ENCODE data around the gene FAM204A.

Gene FAM204A

DNA sequence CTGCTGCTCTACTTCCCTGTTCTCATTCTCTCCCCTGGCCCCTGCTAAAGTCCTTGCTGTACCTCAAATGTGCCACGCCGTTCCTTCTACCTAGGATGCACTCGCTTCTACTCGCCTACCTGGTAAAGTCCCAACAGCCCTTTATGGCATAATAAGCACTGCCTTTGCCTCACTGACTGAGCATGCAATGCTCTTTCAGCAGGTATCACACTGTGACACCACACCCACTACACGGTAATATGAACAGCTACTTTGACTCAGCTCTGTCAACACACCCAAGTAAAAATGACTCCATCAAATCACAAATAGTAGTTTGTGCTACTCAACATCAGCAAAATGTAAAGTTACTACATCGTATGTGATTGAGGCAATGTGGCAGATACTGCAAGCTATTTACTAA is 37.6 kb downstream of the FAM204A start:
- no peaks in the 10 kb centered on the region for H3K9me2 ChIP-seq (replicated peaks; ENCODE audit: insufficient read depth, low read length)

DNA sequence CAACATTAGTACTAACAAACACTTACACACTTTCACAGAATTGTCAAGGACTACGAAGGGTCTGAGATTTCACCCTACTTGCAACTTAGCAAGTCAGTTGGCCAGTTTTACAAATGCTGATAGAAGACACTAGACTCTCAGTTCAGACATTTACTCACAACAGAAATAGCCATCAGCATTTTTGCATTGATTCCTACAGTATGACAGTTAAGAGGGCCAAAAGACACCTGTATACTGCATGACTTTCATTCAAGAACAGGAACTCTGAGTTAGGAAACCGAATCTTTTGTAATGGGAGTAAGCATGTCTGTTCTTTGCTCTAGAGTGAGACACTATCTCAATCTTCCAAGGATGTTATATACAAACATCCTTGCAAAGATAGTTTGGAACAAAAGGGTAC is 40.9 kb downstream of the FAM204A start:
- H3K9me2 ChIP-seq (replicated peaks; ENCODE audit: insufficient read depth, low read length): no peaks in the 10 kb centered on the region

More for the DNA sequence above, 37.6 kb downstream of the FAM204A start:
- TF ChIP-seq, protein P1, sequence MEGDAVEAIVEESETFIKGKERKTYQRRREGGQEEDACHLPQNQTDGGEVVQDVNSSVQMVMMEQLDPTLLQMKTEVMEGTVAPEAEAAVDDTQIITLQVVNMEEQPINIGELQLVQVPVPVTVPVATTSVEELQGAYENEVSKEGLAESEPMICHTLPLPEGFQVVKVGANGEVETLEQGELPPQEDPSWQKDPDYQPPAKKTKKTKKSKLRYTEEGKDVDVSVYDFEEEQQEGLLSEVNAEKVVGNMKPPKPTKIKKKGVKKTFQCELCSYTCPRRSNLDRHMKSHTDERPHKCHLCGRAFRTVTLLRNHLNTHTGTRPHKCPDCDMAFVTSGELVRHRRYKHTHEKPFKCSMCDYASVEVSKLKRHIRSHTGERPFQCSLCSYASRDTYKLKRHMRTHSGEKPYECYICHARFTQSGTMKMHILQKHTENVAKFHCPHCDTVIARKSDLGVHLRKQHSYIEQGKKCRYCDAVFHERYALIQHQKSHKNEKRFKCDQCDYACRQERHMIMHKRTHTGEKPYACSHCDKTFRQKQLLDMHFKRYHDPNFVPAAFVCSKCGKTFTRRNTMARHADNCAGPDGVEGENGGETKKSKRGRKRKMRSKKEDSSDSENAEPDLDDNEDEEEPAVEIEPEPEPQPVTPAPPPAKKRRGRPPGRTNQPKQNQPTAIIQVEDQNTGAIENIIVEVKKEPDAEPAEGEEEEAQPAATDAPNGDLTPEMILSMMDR (IDR thresholded peaks at IDR 0.05; ENCODE audit: insufficient read depth, low read length, poor library complexity, severe bottlenecking): no peak
- no peak for TF ChIP-seq EZH2phosphoT487 (conservative IDR thresholded peaks at IDR 0.05; ENCODE audit: low read length)
- no peaks in the 10 kb centered on the region for H3F3A ChIP-seq (ENCODE audit: insufficient read depth)
- H3K4me3 ChIP-seq (ENCODE audit: insufficient read depth, low read length, poor library complexity, severe bottlenecking): no peak overlapping the region
- no peak overlapping the region for H3K27ac ChIP-seq (ENCODE audit: low read depth, low read length)
- H3K27me3 ChIP-seq (ENCODE audit: low read length): no peaks in the 10 kb centered on the region
- no peaks in the 10 kb centered on the region for H3K9me3 ChIP-seq (ENCODE audit: insufficient read depth, low read length)
- H3K79me2 ChIP-seq (ENCODE audit: insufficient read depth, low read length): no peaks in the 10 kb centered on the region
- H3K9ac ChIP-seq (ENCODE audit: low read length): no peak overlapping the region
- H4K20me1 ChIP-seq (ENCODE audit: low read depth, low read length): no peaks in the 10 kb centered on the region
- H2AFZ ChIP-seq (ENCODE audit: low read depth, low read length, severe bottlenecking): no peak overlapping the region
- no peak overlapping the region for H3K4me2 ChIP-seq (ENCODE audit: low read depth, low read length, poor library complexity, severe bottlenecking)
- peaks cover under 1% of the 10 kb centered on the region; the same call in 1 of the 2 replicates for H3K36me3 ChIP-seq (ENCODE audit: low read length)

DNA sequence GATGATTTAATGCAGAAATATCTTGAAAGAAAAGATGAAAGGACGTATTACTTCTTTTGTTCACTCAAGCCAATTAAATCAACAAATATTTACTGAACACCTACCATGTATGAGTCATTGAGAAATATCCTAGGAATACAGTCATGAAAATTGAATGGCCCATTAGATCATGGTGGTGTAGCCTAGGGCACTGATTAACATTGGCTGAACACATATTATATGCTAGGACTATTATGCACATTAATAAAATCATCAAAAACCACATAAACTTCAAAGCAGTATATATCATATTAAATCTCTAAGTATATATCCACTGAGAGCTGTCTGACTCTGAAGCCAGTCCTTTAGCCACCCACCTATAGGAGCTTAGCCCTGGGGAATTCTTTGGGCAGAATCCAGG is 41.8 kb downstream of the FAM204A start:
- no peak overlapping the region for H3K4me2 ChIP-seq (ENCODE audit: low read depth, low read length, poor library complexity, severe bottlenecking)
- no peak overlapping the region for H3K9ac ChIP-seq (ENCODE audit: low read length)
- H3K79me2 ChIP-seq (ENCODE audit: insufficient read depth, low read length): no peaks in the 10 kb centered on the region
- H3K4me3 ChIP-seq (ENCODE audit: insufficient read depth, low read length, poor library complexity, severe bottlenecking): no peak overlapping the region
- H3K9me2 ChIP-seq (replicated peaks; ENCODE audit: insufficient read depth, low read length): no peaks in the 10 kb centered on the region
- H2AFZ ChIP-seq (ENCODE audit: low read depth, low read length, severe bottlenecking): no peak overlapping the region
- no peaks in the 10 kb centered on the region for H3K27me3 ChIP-seq (ENCODE audit: low read length)
- no peaks in the 10 kb centered on the region for H4K20me1 ChIP-seq (ENCODE audit: low read depth, low read length)
- no peaks in the 10 kb centered on the region for H3F3A ChIP-seq (ENCODE audit: insufficient read depth)
- no peak overlapping the region for H3K27ac ChIP-seq (ENCODE audit: low read depth, low read length)
- H3K36me3 ChIP-seq (ENCODE audit: low read length): no peaks in the 10 kb centered on the region
- TF ChIP-seq, protein P1 (IDR thresholded peaks at IDR 0.05; ENCODE audit: insufficient read depth, low read length, poor library complexity, severe bottlenecking): no peak
- TF ChIP-seq EZH2phosphoT487 (conservative IDR thresholded peaks at IDR 0.05; ENCODE audit: low read length): no peak
- H3K9me3 ChIP-seq (ENCODE audit: insufficient read depth, low read length): no peaks in the 10 kb centered on the region

More for the DNA sequence above, 40.9 kb downstream of the FAM204A start:
- Histone ChIP-seq H4K20me1 (ENCODE audit: low read depth, low read length) (no peaks in the 10 kb centered on the region), H3K36me3 (ENCODE audit: low read length) (no peaks in the 10 kb centered on the region), H3K27ac (ENCODE audit: low read depth, low read length) (no peak overlapping the region), H3K79me2 (ENCODE audit: insufficient read depth, low read length) (no peaks in the 10 kb centered on the region), H2AFZ (ENCODE audit: low read depth, low read length, severe bottlenecking) (no peak overlapping the region), H3K4me2 (ENCODE audit: low read depth, low read length, poor library complexity, severe bottlenecking) (no peak overlapping the region), H3K9ac (ENCODE audit: low read length) (no peak overlapping the region), H3K4me3 (ENCODE audit: insufficient read depth, low read length, poor library complexity, severe bottlenecking) (no peak overlapping the region), H3K27me3 (ENCODE audit: low read length) (no peaks in the 10 kb centered on the region), H3F3A (ENCODE audit: insufficient read depth) (no peaks in the 10 kb centered on the region), H3K9me3 (ENCODE audit: insufficient read depth, low read length) (no peaks in the 10 kb centered on the region)
- TF ChIP-seq, protein P1 (IDR thresholded peaks at IDR 0.05; ENCODE audit: insufficient read depth, low read length, poor library complexity, severe bottlenecking): no peak
- no peak for TF ChIP-seq EZH2phosphoT487 (conservative IDR thresholded peaks at IDR 0.05; ENCODE audit: low read length)
